NCI-H345 treated with DMSO at 0.1 percent for 48 hours (cell line): ENCODE measurements around the gene SMAD7.

Experiments
- DNase-seq: peaks from one replicate; lab custom pipeline; 2025; ENCODE audit not compliant: unreplicated experiment; lab: John Stamatoyannopoulos, UW

The SMAD7 gene

DNA sequence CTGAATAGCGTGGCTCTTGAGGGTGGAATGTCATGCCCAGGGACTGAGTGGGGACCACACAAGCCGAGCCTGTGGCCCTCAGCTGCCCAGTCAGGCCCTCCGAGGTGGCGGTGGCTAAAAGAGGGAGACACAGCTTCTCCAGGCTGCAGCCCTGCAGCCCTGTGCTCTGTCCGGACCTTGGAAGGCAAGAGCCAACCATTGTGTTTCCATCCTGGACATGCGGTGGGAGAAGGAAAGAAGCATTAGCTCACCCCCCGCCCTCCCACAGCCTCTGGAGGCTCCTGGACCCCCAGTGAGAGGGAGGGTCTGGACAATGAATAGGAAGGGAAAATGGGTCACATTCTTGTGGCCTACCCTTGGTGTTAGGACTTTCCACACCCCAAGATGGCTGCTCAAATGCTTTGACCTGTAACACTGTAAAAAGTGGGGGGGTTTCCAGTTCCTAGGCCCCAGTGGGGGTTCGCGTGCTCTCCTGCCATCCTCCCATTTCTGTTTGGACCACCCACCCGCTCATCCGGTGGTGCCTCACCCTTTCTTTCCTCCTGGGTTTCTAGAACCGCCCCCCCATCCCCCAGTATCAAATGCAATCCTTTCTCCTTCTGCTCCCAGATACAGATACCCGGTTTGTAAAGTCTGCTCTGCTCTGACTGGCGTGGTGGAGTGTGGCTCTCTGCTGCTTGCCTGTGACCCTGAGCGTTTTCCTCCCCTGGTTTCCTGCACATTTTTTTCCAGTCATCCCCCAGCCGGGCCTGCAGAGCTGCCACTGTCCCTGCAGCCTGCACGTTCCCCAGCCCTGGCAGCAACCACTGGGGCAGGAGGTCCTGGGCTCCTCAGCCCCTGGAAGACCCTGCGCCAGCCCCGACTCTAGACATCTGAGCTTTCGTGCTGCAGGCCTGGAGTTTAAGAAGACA is 36.3 kb upstream of the SMAD7 start:
- DNase-seq: no peak

GRCh38 chr18:48985161-48985560 is 34.4 kb upstream of the SMAD7 start:
- DNase-seq: no peak

GRCh38 chr18:48983793-48984437 is 33.1 kb upstream of the SMAD7 start:
- DNase-seq: peak; percentile 75

GRCh38 chr18:48982266-48982665 is 31.5 kb upstream of the SMAD7 start:
- DNase-seq: no peak

DNA sequence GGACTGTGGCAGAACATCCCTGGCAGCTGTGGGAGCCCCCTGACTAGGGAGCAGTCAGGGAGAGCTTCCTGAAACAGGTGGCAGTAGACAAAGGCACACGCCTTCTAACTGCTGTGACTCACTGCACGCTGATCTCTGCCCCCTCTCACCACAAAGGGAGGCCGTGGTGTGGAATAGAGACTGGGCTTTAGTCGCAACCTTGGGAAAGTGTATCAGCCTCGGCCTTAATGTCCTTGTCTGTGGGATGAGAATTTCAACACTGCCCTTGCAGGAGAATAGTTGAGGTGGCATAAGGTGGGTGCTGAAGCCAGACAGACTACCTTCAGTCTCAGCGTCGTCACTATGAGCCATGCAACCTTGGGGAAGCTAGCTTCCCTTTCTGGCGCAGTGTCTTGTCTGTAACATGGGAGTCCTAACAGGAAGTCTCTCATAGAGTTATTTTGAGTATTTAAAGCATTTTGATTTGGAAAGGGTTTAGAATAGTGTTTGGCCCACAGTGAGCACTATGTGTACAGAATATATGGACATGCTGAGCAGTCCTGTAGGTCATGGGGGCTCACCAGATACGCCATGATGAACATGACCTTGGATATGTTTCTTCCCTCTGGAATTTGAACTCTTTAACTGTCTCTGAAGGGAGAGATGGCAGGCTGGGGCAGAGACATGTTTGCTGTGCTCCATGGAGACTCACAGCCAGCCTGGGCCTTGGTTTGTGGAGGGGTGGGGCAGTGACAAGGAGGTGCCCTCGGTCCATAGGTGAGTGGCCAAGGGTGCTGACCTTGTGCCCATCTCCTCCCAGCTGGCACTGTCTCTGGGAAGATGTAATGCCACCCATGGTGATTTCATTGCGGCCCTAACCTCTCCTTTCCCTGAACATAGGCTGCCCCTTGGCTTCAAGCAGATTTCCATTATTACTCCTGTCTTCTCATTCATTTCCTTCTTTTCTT is 29.5 kb upstream of the SMAD7 start:
- DNase-seq: no peak

- DNase-seq: no peak
Observed at GRCh38 chr18:48977914-48978313, 27.1 kb upstream of the SMAD7 start.

DNA sequence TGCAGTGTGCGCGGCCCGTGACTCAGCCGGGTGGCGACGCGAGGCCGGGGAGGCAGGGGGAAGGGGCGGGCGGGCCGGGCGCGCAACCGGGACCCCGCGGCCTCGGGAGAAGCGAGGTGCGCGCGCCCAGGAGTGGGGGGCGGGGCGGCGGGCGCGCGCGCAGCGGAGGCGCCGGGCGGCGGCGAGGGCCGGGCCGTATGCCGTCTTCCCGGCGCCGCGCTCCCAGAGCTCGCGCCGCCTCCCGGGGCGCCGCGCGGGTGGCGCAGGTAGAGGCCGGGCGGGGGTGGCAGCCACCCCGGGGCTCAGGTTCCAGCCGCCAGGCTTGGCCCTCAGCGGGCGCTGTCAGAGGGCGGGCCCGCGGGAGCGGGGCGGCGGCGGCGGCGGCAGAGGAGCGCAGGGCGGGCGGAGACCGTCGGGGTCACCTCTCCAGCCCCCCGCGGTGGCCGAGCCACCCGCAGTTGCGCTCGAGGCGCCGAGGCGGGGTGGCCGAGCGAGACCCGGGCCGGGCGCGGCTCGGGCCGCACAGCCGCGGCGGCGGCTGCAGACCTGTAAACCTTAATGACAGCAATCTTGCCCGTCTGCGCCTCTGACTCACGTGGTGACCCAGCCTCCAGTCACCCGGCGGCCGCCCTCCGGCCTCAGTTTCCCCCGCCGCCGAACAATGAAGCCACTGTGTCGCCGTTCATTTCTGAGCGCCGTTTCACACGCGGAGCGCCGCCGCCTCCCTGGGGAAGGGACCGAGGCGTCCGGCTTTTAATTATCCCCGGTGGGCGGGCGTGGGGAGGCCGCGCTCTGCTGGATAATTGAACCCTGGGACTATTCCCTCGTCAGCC is 25.3 kb upstream of the SMAD7 start:
- DNase-seq: no peak

DNA sequence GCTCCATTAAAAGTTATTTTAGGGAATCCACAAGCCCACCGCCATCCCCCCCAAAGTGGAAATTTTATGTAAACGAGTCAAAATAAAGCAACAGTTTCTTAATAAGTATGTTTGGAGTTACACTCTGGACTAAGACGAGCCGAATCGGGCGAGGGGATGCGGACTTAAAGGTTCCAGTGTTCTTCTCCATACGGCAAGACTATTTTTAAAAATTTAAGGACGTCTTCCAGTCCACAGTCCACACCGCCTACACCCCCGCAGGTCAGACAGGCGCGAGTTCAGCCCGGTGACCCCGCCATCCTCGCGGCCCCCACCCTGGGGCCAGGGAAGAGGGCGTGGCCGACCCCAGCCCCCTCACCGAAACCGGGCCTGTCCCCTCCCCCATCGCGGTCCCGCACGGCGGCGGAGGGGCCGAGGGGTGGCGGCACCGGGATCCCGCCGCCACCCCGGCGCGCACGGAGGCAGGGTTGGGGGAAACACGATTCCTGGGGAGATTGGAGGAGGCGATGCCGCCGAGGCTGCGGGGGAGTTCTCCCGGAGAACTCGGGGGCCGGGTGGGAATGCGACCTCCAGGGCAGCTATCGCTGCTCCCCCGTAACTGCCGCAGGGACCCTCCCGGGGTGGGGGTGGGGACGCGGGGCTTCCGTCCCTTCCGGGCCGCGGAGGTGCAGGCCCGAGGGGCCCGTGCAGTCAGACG is 24.5 kb upstream of the SMAD7 start:
- DNase-seq: no peak

GRCh38 chr18:48974304-48975119 is 23.7 kb upstream of the SMAD7 start:
- no peak for DNase-seq

DNA sequence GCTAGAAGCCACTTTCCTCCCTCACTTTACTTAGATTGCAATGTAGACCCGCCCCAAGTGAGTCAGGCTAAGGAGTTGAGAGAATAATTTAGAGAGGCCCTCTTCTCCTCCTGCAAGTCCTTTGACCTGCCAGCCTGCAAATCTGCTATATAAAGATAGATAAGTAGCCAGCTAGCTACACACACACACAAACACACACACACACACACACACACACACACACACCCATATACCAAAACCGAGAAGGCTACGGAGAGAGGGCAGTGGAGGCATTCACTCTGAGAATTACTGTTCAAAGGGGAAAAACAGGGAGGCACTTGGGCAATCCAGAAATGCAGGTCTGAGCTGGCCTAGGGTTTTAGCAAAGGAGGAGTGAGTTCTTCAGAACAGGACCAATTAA is 23.0 kb upstream of the SMAD7 start:
- no peak for DNase-seq

GRCh38 chr18:48968412-48969215 is 17.8 kb upstream of the SMAD7 start:
- DNase-seq: no peak

DNA sequence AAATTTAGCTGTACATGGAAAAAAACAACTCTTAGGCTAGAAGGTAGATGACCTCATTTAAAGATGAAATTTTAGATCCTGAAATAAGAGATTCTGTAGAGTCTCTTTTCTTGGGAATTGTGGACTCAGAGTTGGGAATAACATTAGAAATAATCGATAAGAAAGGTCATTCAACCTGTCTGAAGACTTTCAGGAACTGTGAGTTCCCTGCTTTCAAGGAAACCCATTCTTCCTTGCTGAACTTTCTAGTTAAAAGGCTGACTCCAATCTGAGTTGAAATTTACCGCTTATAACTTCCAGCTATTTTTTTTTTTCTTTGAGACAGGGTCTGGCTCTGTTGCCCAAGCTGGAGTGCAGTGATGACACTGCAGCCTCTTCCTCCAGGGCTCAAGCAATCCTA is 16.8 kb upstream of the SMAD7 start:
- no peak for DNase-seq

DNA sequence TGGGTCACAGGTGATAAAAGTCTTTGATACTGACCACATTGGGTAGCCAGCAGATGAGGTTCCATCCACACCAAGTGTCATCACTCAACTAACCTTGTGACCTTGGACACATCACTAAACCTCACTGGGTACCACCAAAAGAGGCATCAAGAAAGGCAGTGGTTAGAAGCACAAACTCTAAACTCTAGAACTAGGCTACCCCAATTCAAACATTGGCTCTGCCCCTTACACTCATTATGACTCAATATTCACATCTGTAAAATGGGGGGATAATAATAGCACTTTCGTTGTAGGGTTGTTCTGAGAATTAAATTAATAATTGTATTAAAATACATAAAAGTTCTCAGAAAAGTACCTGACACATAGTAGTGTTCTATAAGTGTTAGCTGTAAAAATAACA is 15.8 kb upstream of the SMAD7 start:
- no peak for DNase-seq

- DNase-seq: no peak
Observed at GRCh38 chr18:48963586-48964470, 13.1 kb upstream of the SMAD7 start.

DNA sequence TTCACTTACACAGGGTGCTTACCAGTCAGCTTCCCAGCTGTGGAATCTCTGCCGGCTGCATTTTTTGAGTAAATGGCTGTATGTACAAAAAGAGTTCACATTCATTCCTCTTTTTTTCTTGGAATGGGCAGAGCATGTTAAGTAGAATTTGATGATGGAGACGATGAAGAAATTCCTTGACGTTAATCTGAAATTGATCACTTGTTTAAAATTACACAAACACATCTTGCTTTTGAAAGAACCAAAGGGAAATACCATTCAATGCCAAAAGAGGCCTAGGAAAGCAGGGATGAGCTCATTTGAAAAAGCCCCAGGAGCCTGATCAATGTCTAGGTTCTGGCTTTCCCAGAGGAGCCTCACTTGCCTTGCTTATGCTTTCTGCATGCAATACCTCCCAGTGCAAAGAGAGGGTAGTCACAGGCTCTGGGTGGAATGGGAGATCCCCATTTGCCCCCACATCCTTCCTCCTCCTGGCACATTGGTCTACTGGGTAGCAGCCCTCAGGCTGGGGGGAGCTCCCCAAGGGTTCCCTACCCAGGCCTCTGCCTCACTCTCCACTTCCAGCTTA is 12.3 kb upstream of the SMAD7 start:
- no peak for DNase-seq

DNA sequence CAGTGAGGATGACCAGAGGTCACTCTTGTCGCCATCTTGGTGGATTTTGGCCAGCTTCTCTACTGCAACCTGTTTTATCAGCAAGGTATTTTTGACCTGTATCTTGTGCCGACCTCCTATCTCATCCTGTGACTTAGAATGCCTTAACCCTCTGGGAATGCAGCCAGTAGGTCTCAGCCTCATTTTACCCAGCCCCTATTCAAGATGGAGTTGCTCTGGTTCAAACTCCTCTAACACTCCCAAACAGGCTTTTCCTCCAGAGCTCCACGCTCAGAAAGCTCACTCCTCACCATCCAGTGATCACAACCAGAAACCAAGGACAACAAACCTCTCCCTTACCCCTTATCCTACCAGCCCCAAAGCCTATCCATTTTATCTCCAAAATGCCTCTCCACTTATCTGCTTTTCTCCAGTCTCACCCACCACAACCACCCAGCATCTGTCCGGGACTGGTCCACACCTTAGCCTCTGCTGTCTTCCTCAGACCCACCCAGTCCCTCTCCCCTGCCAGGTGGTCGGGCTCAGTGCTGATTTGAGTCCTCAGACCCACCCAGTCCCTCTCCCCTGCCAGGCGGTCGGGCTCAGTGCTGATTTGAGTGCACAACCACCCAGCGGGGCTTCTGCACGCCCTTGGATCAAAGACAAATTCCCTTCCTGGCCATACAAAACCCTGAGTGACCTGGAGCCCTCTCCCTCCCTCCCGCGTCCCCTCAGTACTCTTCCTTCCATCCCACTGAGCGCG is 11.7 kb upstream of the SMAD7 start:
- no peak for DNase-seq
